Choroid plexus epithelial cell (primary cell): ENCODE data around the gene ECEL1.
A peak's percentile ranks its signal among the peaks of the same experiment; 100 is the strongest.
"Not testable (repeated sequence)": the region's sequence is repeated elsewhere in the genome, so short reads cannot be mapped to it uniquely, and the experiment has no call there.

Source experiments
- DNase-seq: peaks from one replicate; pipeline ENCODE4 v3.0.0-alpha.2; 2010; ENCODE audit warnings: low read depth
- H3K4me3 ChIP-seq: 2 replicates; pipeline ENCODE4 v1.5.1; 2011; ENCODE audit warnings: low read depth, mild to moderate bottlenecking, control low read depth, low read length, moderate library complexity
- CTCF ChIP-seq: conservative IDR thresholded peaks from 2 replicates; pipeline ENCODE4 v1.5.1; 2011; ENCODE audit warnings: low read depth, mild to moderate bottlenecking, control low read depth, inconsistent platforms, low read length, moderate library complexity

Gene ECEL1

DNA sequence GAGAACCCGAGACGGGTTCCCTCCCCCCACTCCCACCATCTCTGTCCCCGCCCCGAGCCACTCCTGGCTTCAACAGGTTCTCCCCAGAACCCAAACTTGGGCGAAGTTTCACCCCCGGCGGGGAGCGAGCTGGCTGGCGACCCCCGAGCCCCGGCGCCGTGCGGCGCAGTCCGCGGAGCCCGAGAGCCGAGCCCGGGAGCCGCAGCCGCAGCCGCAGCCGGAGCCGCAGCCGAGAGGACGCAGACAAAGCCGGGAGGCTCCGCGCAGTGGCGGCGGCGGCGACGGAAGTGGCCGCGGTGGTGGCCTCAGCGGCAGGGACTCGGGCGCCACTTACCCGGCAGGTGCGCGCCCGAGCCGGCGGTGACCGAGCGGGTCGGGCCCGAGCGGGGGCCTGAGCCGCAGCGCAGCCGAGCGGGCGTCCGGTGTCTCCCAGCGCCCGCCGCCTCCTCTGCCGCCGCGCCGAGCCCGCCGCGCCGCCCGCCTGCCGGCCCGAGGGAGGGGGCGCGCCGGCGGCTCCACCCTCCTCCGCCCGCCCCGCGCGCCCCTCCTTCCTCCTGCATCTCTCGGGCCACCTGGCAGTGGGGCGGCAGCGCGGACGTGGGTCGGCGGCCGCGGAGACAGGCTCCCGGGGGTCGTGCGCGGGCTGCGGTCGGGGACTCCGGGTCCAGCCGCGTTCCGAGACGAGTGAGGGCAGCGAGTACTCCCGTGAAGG lies at the start of gene ECEL1:
ECEL1 (minus strand) TSS at position 450 of the 712 bp plus-strand sequence. CDS start 1,181 bp downstream, outside the sequence.
- H3K4me3 ChIP-seq = no peak within 1 kb of the TSS
- DNase-seq = no peak
- TF ChIP-seq CTCF = no peak

- DNase-seq = no peak
- H3K4me3 ChIP-seq = no peak overlapping the region
- TF ChIP-seq CTCF = peak; percentile 55
These were observed 49.4 kb upstream of the ECEL1 start for GRCh38 chr2:232537079-232537478.

DNA sequence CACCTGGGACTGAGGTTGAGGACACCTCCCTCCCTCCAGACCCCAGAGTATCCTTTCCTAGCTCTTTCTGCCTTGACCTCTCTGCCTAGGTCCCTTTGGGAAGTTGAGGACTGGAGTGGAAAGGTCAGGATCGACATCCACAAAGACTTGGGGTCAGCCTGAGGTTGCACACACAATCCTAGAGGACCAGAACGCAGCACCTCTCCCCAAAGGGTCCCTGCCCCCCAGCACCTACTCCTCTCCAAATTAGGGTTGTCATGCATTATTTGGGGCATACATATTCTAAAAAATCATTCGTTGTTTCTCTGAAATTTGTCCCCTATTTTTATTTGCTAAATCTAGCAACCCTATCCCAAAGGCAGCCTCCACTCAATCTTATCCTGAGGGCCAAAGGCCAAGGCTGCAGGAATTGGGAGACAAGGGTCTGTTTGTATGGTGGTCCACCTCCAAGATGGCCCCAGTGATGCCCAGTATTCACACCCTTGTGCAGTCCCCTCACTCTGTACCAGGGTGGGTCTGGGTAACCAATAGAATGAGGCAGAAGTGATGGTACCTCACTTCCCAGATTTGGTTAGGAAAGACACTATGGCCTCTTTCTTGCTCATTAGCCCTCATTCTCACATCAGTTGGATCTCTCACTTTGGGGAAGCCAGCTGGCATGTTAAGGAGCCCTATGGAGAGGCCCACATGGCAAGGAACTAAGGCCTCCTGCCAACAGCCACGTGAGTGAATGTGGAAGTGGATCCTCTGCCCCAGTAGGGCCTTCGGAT lies 48.3 kb upstream of the ECEL1 start:
- DNase-seq = no peak
- TF ChIP-seq CTCF = no peak
- no peak overlapping the region for H3K4me3 ChIP-seq

DNA sequence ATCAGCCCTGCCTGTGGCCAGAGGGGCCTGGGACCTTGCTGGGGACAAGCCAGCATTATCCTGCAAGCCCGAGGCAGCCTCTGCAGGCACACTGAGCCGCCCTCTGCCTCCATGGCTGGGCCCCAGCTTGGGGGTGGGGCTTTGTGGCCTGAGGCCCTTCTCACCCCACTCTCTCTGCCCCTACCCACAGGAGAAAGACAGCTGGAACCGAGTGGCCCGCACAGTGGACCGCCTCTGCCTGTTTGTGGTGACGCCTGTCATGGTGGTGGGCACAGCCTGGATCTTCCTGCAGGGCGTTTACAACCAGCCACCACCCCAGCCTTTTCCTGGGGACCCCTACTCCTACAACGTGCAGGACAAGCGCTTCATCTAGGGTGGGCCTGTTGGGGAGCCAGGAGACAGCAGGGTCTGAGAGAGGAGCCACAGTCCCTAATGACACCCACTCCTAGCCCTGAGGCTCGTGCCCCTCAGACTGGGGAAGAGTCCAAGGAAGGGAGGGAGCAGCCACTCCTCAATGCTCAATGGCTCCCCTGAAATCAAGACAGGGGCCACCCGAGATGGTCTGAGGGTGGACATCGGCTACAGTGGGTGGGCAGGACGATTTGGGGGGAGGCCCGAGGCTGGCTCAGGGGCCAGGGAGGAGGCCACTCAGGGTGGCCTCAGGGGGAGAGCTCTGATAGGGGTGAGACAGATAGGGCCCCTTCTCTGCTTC lies 47.5 kb upstream of the ECEL1 start:
- no peak for TF ChIP-seq CTCF
- DNase-seq = no peak
- H3K4me3 ChIP-seq = no peak overlapping the region

- no peak for TF ChIP-seq CTCF
- H3K4me3 ChIP-seq = no peak overlapping the region
- peak; percentile 76 for DNase-seq
These were observed 46.5 kb upstream of the ECEL1 start for GRCh38 chr2:232533944-232534710.

DNA sequence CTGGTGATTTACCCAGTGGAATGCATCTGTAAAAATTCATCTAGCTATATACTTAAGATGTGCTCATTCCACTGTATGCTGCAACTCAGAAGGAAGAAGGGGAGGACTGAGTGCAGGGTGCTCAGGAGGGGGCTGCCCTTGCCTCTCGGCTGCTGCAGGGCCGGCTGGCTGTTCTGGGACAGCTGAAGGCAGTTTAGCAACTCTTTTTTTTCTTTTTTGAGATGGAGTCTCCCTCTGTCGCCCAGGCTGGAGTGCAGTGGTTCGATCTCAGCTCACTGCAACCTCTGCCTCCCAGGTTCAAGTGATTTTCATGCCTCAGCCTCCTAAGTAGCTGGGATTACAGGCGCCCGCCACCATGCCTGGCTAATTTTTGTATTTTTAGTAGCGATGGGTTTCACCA lies 45.2 kb upstream of the ECEL1 start:
- DNase-seq, H3K4me3 ChIP-seq: not testable (repeated sequence)

- TF ChIP-seq CTCF = no peak
- DNase-seq = no peak
- no peak overlapping the region for H3K4me3 ChIP-seq
These were observed 44.8 kb upstream of the ECEL1 start for GRCh38 chr2:232532419-232532818.
